H9 (cell line): ENCODE measurements around the gene SEMA3A. TPM values are rescaled to one million over a fixed set of nuclear protein-coding genes. Genes with fewer than 3 reads are reported as not detected.

Experiments used
- DNase-seq: peaks from one replicate; pipeline ENCODE4 v3.0.0-alpha.2; 2017
- H2AFZ ChIP-seq: one replicate; pipeline ENCODE4 v1.6.1; 2013; ENCODE audit warnings: mild to moderate bottlenecking, low read length, control low read depth, moderate library complexity
- H2AK5ac ChIP-seq: 2 replicates; pipeline ENCODE4 v1.6.1; 2013; ENCODE audit warnings: low read length, control low read depth, mixed read lengths; ENCODE audit not compliant: insufficient read length
- H2BK120ac ChIP-seq: one replicate; pipeline ENCODE4 v1.6.1; 2013; ENCODE audit warnings: low read depth, mild to moderate bottlenecking, low read length, control low read depth, inconsistent platforms; ENCODE audit not compliant: poor library complexity, severe bottlenecking
- H2BK12ac ChIP-seq: 2 replicates; pipeline ENCODE4 v1.6.1; 2013; ENCODE audit warnings: low read length, control low read depth, mixed read lengths, low read depth; ENCODE audit not compliant: insufficient read length
- H2BK15ac ChIP-seq: 2 replicates; pipeline ENCODE4 v1.6.1; 2013; ENCODE audit warnings: low read depth, low read length, control low read depth
- H2BK20ac ChIP-seq: one replicate; pipeline ENCODE4 v1.6.1; 2013; ENCODE audit warnings: low read depth, mild to moderate bottlenecking, low read length, control low read depth, inconsistent platforms; ENCODE audit not compliant: poor library complexity, severe bottlenecking
- H2BK5ac ChIP-seq: 2 replicates; pipeline ENCODE4 v1.6.1; 2013; ENCODE audit warnings: low read length, control low read depth, mixed read lengths; ENCODE audit not compliant: insufficient read length
- H3K14ac ChIP-seq: 2 replicates; pipeline ENCODE4 v1.6.1; 2013; ENCODE audit warnings: low read length, control low read depth; ENCODE audit not compliant: insufficient read depth
- H3K18ac ChIP-seq: 2 replicates; pipeline ENCODE4 v1.6.1; 2013; ENCODE audit warnings: low read depth, mild to moderate bottlenecking, mixed read lengths, low read length, control low read depth; ENCODE audit not compliant: insufficient read length
- H3K23ac ChIP-seq: 2 replicates; pipeline ENCODE4 v1.6.1; 2013; ENCODE audit warnings: low read length, control low read depth, mixed read lengths, low read depth; ENCODE audit not compliant: insufficient read length
- H3K23me2 ChIP-seq: 2 replicates; pipeline ENCODE4 v1.6.1; 2013; ENCODE audit warnings: low read depth, mild to moderate bottlenecking, mixed read lengths, low read length, control low read depth; ENCODE audit not compliant: insufficient read length, poor library complexity, severe bottlenecking
- H3K27ac ChIP-seq: 2 replicates; pipeline ENCODE4 v1.5.1; 2013; ENCODE audit warnings: low read length, control low read depth, mixed read lengths, low read depth; ENCODE audit not compliant: insufficient read length
- H3K27me3 ChIP-seq: 2 replicates; pipeline ENCODE4 v1.6.1; 2013; ENCODE audit warnings: low read length, control low read depth, inconsistent platforms; ENCODE audit not compliant: insufficient read depth
- H3K4ac ChIP-seq: 2 replicates; pipeline ENCODE4 v1.6.1; 2013; ENCODE audit warnings: low read depth, mild to moderate bottlenecking, control low read depth, inconsistent platforms, low read length, moderate library complexity
- H3K4me1 ChIP-seq: 2 replicates; pipeline ENCODE4 v1.6.1; 2013; ENCODE audit warnings: low read length, control low read depth, inconsistent platforms; ENCODE audit not compliant: insufficient read depth
- H3K4me2 ChIP-seq: 2 replicates; pipeline ENCODE4 v1.6.1; 2013; ENCODE audit warnings: low read length, control low read depth, mixed read lengths; ENCODE audit not compliant: insufficient read length, insufficient read depth
- H3K56ac ChIP-seq: 2 replicates; pipeline ENCODE4 v1.6.1; 2013; ENCODE audit warnings: low read depth, mild to moderate bottlenecking, mixed read lengths, low read length, control low read depth; ENCODE audit not compliant: insufficient read length
- H3K79me1 ChIP-seq: 2 replicates; pipeline ENCODE4 v1.6.1; 2013; ENCODE audit warnings: low read depth, mild to moderate bottlenecking, moderate library complexity, low read length, control low read depth, inconsistent platforms; ENCODE audit not compliant: insufficient read depth, poor library complexity, severe bottlenecking
- H3K79me2 ChIP-seq: 2 replicates; pipeline ENCODE4 v1.6.1; 2013; ENCODE audit warnings: low read length, control low read depth, inconsistent platforms; ENCODE audit not compliant: insufficient read depth
- H3K9ac ChIP-seq: 2 replicates; pipeline ENCODE4 v1.6.1; 2013; ENCODE audit warnings: low read length, control low read depth, mixed read lengths; ENCODE audit not compliant: insufficient read length; ENCODE audit errors: extremely low read depth
- H3K9me3 ChIP-seq: one replicate; pipeline ENCODE4 v1.6.1; 2013; ENCODE audit warnings: low read depth, low read length, inconsistent platforms; ENCODE audit not compliant: control insufficient read depth
- H3T11ph ChIP-seq: one replicate; pipeline ENCODE4 v1.6.1; 2013; ENCODE audit warnings: mild to moderate bottlenecking, low read length, control low read depth, inconsistent platforms
- H4K20me1 ChIP-seq: one replicate; pipeline ENCODE4 v1.6.1; 2013; ENCODE audit not compliant: control insufficient read depth, insufficient read length, insufficient read depth
- H4K5ac ChIP-seq: 2 replicates; pipeline ENCODE4 v1.6.1; 2013; ENCODE audit warnings: low read depth, mild to moderate bottlenecking, mixed read lengths, low read length, control low read depth; ENCODE audit not compliant: insufficient read length
- H4K8ac ChIP-seq: replicated peaks from 2 replicates; pipeline ENCODE4 v1.6.1; 2013; ENCODE audit warnings: low read length, control low read depth, mixed read lengths, low read depth; ENCODE audit not compliant: insufficient read length
- H4K91ac ChIP-seq: 2 replicates; pipeline ENCODE4 v1.6.1; 2013; ENCODE audit warnings: low read depth, mild to moderate bottlenecking, moderate library complexity, mixed read lengths, low read length, control low read depth; ENCODE audit not compliant: insufficient read length
- H3K27ac Mint-ChIP-seq, 3 experiments: 2 replicates in 2 of 3; 3 replicates in 1 of 3; pipeline ENCODE4 v1.8.0; 2020 to 2021; ENCODE audit warnings: mixed read lengths in 3 of 3, mild to moderate bottlenecking in 1 of 3, moderate library complexity in 1 of 3
- H3K27me3 Mint-ChIP-seq: 2 replicates; pipeline ENCODE4 v1.8.0; 2021; ENCODE audit warnings: low read depth, mild to moderate bottlenecking, moderate library complexity, mixed read lengths
- H3K36me3 Mint-ChIP-seq, 3 experiments: 2 replicates in 2 of 3; 3 replicates in 1 of 3; pipeline ENCODE4 v1.8.0; 2020 to 2021; ENCODE audit warnings: low read depth in 3 of 3, mixed read lengths in 3 of 3; ENCODE audit not compliant: insufficient read depth in 1 of 3
- H3K4me1 Mint-ChIP-seq, 2 experiments: 2 replicates each; pipeline ENCODE4 v1.8.0; 2020; ENCODE audit warnings: mixed read lengths in 2 of 2
- H3K4me3 Mint-ChIP-seq, 2 experiments: 2 replicates in 1 of 2; 3 replicates in 1 of 2; pipeline ENCODE4 v1.8.0; 2020 to 2021; ENCODE audit warnings: mild to moderate bottlenecking in 2 of 2, mixed read lengths in 2 of 2, moderate library complexity in 1 of 2
- H3K9me3 Mint-ChIP-seq, 2 experiments: 2 replicates in 1 of 2; 3 replicates in 1 of 2; pipeline ENCODE4 v1.8.0; 2020; ENCODE audit warnings: mild to moderate bottlenecking in 2 of 2, mixed read lengths in 2 of 2, moderate library complexity in 1 of 2
- CTCF ChIP-seq: fragments of 200-600 bp; sonication (generic); conservative IDR thresholded peaks from 3 replicates; pipeline ENCODE4 v1.8.0; 2021; ENCODE audit warnings: antibody characterized with exemption, mild to moderate bottlenecking
- WGBS: extraction: QIAGEN DNeasy Blood & Tissue Kit; methylation state at CpG from one replicate; pipeline ENCODE4 v1.1.7; 2013; ENCODE audit warnings: missing lambda C conversion rate, low lambda C conversion rate, mixed read lengths; ENCODE audit not compliant: insufficient read length; ENCODE audit errors: extremely low coverage; 5-methylcytosine and 5-hydroxymethylcytosine counted together
- total RNA-seq: library from RNA; stranded (reverse); gene quantifications from 2 replicates; pipeline ENCODE4 v1.2.1, GENCODE V29; 2021

The SEMA3A gene
- total RNA-seq, 1 experiment from 2014 or later, result 60.0 TPM

- Histone ChIP-seq H2AFZ (no peak overlapping the region), H3K23ac (no peak overlapping the region), H3K4me2 (no peak overlapping the region), H2BK12ac (no peak overlapping the region), H3K9me3 (no peaks in the 10 kb centered on the region), H3K79me1 (no peaks in the 10 kb centered on the region), H3K23me2 (no peaks in the 10 kb centered on the region), H3K79me2 (no peaks in the 10 kb centered on the region), H3K18ac (no peak overlapping the region), H3K9ac (no peak overlapping the region), H3K14ac (no peak overlapping the region), H2BK5ac (no peak overlapping the region), H3T11ph (no peak overlapping the region), H2BK15ac (no peak overlapping the region), H3K4me1 (no peaks in the 10 kb centered on the region), H3K4ac (no peak overlapping the region), H4K91ac (no peak overlapping the region), H3K27me3 (no peaks in the 10 kb centered on the region), H2BK20ac (no peak overlapping the region), H4K20me1 (no peaks in the 10 kb centered on the region), H4K8ac (no peak overlapping the region), H2AK5ac (no peak overlapping the region), H3K27ac (no peak overlapping the region), H3K56ac (no peak overlapping the region), H4K5ac (no peak overlapping the region), H2BK120ac (no peak overlapping the region)
- Mint-ChIP-seq H3K4me3 (no peak overlapping the region), H3K27ac (no peak overlapping the region), H3K4me1 (peaks cover 0 to 3% of the 10 kb centered on the region in 2 experiments; a peak in 1 of 4 replicates), H3K9me3 (no peaks in the 10 kb centered on the region), H3K36me3 (no peaks in the 10 kb centered on the region), H3K27me3 (no peaks in the 10 kb centered on the region)
- TF ChIP-seq CTCF, result no peak
- DNase-seq, result no peak
- no CpG with 5 or more reads among the region's 2 CpGs for WGBS
These were observed 264.3 kb downstream of the SEMA3A start for GRCh38 chr7:83930262-83930661.
